Stimulated activated CD4-positive, alpha-beta T cell treated with anti-CD3 and anti-CD28 coated beads, Interleukin-12 subunit alpha, Interleukin-12 subunit beta, amount 100 ng/mL, for 48 hours (primary cell): Measurements from ENCODE around the gene CXCL14.

Experiments
- DNase-seq, 3 donors: peaks; one replicate each; pipeline ENCODE4 v3.0.0-alpha.2; 2020; ENCODE audit warnings: low read depth in 2 of 3, low spot score in 1 of 3

The CXCL14 gene

GRCh38 chr5:135568923-135569360 is 9.8 kb downstream of the CXCL14 start:
- no peak for DNase-seq

DNA sequence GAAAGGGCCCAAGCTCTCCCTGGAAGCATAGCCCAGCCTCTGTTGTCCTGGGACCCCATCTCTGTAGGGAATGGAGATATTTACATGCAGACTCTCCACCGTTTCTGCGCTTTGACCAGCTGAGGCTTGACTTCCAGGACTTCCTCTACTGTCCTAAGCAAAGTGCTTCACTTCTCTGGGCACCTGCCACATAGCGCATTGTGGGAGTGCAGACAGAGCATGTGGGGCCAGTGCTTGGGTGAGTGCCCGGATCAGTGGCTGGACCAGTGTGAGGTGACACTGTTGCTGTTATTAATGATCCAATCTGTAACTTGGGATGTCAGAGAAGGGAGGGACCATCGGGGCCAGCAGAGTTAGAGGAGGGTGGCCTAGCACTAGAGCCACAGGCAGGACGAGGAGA is 10.5 kb downstream of the CXCL14 start:
- no peak for DNase-seq

DNA sequence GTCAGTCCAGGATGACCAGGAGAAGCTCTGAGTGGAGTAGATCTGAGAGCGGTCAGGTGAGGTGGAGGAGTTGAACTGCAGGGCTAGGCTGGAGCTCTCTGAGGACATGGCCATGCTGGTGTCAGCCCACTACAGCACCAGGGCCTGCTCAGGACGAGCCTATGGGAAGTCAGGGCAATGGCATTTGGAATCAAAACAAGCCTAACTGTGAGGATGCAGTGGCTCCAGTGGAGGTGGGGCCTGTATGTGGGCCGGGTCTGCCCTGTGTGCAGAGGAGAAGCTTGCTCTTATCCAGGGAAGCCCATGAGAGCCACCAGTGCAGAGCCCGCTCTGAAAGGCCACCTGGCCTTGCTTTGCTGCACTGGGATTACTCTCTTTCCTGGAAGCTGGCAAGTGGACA is 11.1 kb downstream of the CXCL14 start:
- DNase-seq = no peak

- no peak for DNase-seq
Measured at GRCh38 chr5:135566422-135567400, 12.1 kb downstream of the CXCL14 start.

GRCh38 chr5:135565725-135566421 is 12.9 kb downstream of the CXCL14 start:
- peak; percentile 51 to 76 (median 66) for DNase-seq

DNA sequence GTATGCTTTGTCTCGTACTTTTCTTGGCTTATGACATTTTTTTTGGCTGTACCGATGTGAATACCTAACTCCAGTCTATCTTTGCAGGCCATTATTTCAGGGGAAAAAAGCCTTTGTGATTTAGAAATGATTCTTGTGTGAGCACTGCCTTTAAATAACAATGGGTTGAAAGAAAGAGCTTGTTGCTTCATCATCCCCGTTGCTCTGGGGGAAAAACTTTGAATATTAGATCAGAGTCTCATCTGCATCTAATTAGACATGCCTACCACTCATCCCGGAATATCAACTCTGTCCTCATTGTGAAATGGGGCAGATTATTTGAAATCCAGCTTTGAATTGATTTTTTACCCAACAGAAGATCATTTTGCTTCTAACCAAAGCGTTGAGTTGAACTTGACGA is 13.5 kb downstream of the CXCL14 start:
- no peak for DNase-seq

- no peak for DNase-seq
Measured at GRCh38 chr5:135564331-135564730, 14.5 kb downstream of the CXCL14 start.

- DNase-seq = no peak
Measured at GRCh38 chr5:135561266-135561665, 17.5 kb downstream of the CXCL14 start.

- DNase-seq = peak; percentile 67 to 79 (median 67)
Measured at GRCh38 chr5:135560858-135561257, 17.9 kb downstream of the CXCL14 start.

GRCh38 chr5:135559354-135559753 is 19.4 kb downstream of the CXCL14 start:
- no peak for DNase-seq

GRCh38 chr5:135557076-135557838 is 21.5 kb downstream of the CXCL14 start:
- DNase-seq = no peak

DNA sequence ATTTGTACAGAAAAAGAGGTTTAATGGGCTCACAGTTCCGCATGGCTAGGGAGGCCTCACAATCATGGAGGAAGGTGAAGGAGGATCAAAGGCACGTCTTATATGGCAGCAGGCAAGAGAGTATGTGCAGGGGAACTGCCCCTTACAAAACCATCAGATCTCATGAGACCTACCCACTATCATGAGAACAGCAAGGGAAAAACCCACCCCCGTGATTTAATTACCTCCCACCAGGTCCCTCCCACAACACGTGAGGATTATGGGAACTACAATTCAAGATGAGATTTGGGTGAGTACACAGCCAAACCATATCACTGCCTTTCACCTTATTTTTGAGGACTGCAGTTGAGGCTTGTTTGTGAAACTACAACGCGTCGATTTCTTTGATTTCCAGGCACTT is 22.2 kb downstream of the CXCL14 start:
- DNase-seq = no peak

DNA sequence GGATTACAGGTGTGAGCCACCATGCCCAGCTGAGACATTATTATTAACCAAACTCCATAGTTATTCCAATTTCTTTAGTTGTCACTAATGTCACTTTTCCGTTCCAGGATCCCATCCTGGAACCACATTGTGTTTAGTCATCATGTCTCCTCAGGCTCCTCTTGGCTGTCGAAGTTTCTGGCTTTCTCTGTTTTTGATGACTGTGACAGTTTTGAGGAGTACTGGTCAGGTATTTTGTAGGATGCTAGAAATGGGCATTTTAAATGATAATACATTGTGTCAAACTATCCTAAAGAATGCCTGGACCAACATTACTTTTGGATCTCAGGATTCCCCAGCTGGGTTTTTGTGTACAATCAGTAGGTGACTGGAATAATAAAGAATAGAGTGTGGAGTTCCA is 23.3 kb downstream of the CXCL14 start:
- no peak for DNase-seq

- DNase-seq = no peak
Measured at GRCh38 chr5:135553688-135554462, 24.9 kb downstream of the CXCL14 start.

DNA sequence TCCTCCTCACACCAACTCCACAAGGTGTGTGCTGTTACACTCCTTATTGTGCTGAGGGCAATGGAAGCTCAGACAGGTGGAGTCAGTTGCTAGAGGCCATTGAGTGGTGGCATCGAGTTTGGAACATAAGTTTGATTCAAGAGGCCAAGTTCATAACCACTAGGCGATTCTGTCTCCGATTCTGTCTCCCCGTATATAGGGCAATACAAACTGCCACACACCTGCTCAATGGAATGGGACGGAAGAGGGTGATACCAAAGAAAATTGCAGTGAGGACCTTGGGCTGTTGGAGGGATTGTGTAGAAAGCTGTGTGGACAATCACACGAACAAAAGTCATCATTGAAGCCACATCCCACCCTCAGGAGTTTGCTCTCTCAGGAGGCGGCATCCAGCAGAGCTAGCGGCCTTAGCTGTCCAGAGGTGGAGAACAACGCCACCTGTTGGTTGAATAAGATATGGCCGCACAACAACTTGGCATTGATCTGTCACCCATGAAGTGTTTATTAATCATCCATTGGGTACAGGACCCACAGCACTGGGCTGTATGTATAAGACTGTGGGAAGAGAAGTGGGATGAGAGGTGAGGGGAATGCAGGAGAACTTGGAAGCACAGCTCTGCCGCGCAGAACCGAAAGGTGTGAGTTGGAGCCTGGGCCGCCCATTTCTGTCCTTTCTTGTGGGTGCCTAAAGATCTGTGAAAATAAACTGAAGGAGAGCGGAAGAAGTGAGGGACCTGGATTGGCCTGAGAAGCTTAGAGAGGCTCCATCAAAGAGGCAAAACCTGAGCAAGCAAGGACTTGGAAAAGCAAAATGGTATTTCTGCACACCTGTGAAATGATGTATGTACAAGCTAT is 27.0 kb downstream of the CXCL14 start:
- peak; percentile 26 to 63 (median 45) for DNase-seq

- no peak for DNase-seq
Measured at GRCh38 chr5:135549413-135549812, 29.4 kb downstream of the CXCL14 start.

GRCh38 chr5:135547590-135548254 is 31.1 kb downstream of the CXCL14 start:
- DNase-seq = no peak

DNA sequence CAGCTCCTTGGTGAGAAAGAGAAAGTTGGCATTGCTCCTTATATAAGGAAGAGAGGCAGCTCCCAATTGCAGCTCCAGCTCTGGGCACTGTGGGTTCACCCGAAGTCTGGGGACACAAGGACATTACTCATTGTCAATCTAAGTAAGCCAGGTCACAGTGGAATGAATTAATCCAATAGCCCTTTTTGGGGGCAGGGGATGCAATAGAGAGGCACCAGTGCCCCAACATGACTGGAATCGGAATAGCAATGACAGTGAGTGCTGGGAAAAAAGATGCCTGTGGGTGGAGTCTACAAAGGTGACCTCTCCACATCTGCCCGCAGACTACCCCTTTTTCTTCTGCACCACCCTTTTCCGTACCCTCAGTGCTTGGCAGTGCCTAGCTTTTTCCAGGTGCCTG is 31.9 kb downstream of the CXCL14 start:
- no peak for DNase-seq

DNA sequence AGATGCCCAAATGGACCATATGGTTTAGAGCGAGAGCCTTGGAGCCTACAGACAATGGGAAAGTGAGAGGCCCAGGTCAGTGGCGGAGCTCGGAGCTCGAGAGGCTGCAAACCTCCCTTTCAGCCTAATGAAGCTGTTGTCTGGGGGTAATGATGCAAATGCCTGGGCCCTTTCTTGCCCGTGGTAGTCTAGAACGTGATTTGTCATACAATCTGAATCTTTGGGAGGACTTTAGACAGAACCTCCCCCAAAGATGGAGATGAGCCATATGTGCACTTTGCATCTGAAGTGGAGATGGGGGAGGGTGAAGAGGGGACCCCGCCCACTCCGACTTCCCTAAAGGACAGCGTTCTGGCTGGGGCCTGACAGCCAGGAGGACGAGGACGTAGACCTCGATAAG is 32.7 kb downstream of the CXCL14 start:
- no peak for DNase-seq
